ENCODE measurements around the gene BTN1A1. TPM values are rescaled to one million over a fixed set of nuclear protein-coding genes. Genes with fewer than 3 reads are reported as not detected.
A peak's percentile ranks its signal among the peaks of the same experiment; 100 is the strongest.

Gene BTN1A1
- total and polyA plus RNA-seq, 9 of the 15 experiments (the other 6 are each of a cell fraction or from before 2014, with no cell fraction given) = 0.01 to 0.15 (median 0.06) TPM; not detected in 4

- no peak for TF ChIP-seq TCF15 (CRISPR knock-in tag; IDR thresholded peaks at IDR 0.05)
- TF ChIP-seq ELF1 (tag; IDR thresholded peaks at IDR 0.05) = peak; percentile 60; the same call in 1 of the 2 replicates
- TF ChIP-seq JUNB (CRISPR knock-in tag; conservative IDR thresholded peaks at IDR 0.05) = no peak
- TF ChIP-seq GABPB1 (CRISPR knock-in tag; IDR thresholded peaks at IDR 0.05) = no peak
- no peak for TF ChIP-seq SMC3 (conservative IDR thresholded peaks at IDR 0.05; ENCODE audit: insufficient read depth, low read depth, low read length)
- TF ChIP-seq RBM15 (IDR thresholded peaks at IDR 0.05; ENCODE audit: insufficient read depth, low read length) = no peak
- no peak for TF ChIP-seq RERE (CRISPR knock-in tag; IDR thresholded peaks at IDR 0.05; ENCODE audit: borderline replicate concordance)
- no peak for TF ChIP-seq NUFIP1 (IDR thresholded peaks at IDR 0.05; ENCODE audit: partially characterized antibody)
- peak; percentile 60; the same call in 1 of the 2 replicates for TF ChIP-seq ZNF407 (IDR thresholded peaks at IDR 0.05; ENCODE audit: low read depth)
- TF ChIP-seq ZNF766 (CRISPR knock-in tag; conservative IDR thresholded peaks at IDR 0.05) = no peak
- no peak for TF ChIP-seq ZNF224 (CRISPR knock-in tag; IDR thresholded peaks at IDR 0.05)
Observed at GRCh38 chr6:26554697-26555504, 54.8 kb downstream of the BTN1A1 start (continued).
